B cell (primary cell): Measurements from ENCODE around the gene TCF21.

Experiments used
- CTCF ChIP-seq: fragments of 200-600 bp; IDR thresholded peaks from one replicate; pipeline ENCODE4 v1.8.0; 2022; ENCODE audit warnings: antibody characterized with exemption, mild to moderate bottlenecking
- EZH2 ChIP-seq: IDR thresholded peaks from 2 replicates; pipeline ENCODE4 v1.6.1; 2012; ENCODE audit warnings: borderline replicate concordance, low read depth, mild to moderate bottlenecking, moderate library complexity, low read length; ENCODE audit not compliant: insufficient read depth, poor library complexity, severe bottlenecking

- TF ChIP-seq CTCF: no peak
- no peak for TF ChIP-seq EZH2
These were observed 28.9 kb downstream of the TCF21 start for GRCh38 chr6:133917781-133918180.
